Measurements from ENCODE around the gene MAPKAPK2.
"Not testable (repeated sequence)": the region's sequence is repeated elsewhere in the genome, so short reads cannot be mapped to it uniquely, and the experiment has no call there.

MAPKAPK2 gene

GRCh38 chr1:206754011-206754410 lies 69.3 kb downstream of the MAPKAPK2 start:
- Histone ChIP-seq H2AFZ (no peak overlapping the region), H3K9ac (no peak overlapping the region), H3K4me1 (no peaks in the 10 kb centered on the region), H3K4me3 (ENCODE audit: low read depth, low read length) (no peak overlapping the region), H3K27ac (no peak overlapping the region), H3K36me3 (ENCODE audit: control insufficient read depth, insufficient read depth, low read length) (no peaks in the 10 kb centered on the region), H3K79me2 (no peaks in the 10 kb centered on the region), H3K27me3 (ENCODE audit: control insufficient read depth, insufficient read depth, low read length) (no peaks in the 10 kb centered on the region), H3K9me3 (ENCODE audit: control insufficient read depth, low read length) (no peaks in the 10 kb centered on the region), H3K4me2 (ENCODE audit: low read length) (no peak overlapping the region)
- TF ChIP-seq, protein P1, sequence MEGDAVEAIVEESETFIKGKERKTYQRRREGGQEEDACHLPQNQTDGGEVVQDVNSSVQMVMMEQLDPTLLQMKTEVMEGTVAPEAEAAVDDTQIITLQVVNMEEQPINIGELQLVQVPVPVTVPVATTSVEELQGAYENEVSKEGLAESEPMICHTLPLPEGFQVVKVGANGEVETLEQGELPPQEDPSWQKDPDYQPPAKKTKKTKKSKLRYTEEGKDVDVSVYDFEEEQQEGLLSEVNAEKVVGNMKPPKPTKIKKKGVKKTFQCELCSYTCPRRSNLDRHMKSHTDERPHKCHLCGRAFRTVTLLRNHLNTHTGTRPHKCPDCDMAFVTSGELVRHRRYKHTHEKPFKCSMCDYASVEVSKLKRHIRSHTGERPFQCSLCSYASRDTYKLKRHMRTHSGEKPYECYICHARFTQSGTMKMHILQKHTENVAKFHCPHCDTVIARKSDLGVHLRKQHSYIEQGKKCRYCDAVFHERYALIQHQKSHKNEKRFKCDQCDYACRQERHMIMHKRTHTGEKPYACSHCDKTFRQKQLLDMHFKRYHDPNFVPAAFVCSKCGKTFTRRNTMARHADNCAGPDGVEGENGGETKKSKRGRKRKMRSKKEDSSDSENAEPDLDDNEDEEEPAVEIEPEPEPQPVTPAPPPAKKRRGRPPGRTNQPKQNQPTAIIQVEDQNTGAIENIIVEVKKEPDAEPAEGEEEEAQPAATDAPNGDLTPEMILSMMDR (IDR thresholded peaks at IDR 0.05) = no peak

DNA sequence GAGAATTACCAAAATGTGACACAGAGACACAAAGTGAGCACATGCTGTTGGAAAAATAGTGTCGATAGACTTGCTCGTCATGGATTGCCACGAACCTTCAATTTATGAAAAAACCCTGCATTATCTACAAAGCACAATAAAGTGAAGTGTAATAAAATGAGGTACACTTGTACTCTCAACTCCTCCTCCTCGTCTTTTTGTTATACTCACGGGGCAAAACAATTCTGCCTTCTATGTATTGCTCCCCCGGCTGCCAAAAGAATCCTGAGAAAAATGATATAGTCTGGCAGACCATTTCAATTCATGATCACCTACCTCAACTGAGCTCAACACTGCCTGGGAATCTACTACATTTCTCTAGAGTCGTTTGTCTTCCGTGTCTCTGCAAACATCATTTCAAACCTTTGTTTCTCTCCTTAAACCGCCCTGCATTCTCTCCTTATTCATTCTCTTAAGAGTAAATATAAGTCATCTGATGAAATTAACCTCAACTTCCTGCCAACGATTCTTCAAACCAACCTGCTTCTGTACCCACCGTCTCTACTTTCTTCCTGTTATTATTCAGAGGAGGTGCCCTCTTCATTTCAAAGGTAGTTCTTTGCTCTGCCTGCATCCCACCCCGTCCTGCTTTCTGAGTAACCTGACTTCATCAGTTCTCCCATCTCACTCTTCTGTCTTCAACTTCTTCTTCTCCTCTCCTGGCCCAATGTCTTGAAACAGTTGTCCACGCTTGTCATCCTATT lies 73.0 kb downstream of the MAPKAPK2 start:
- no peak overlapping the region for H3K9ac ChIP-seq
- H3K4me2 ChIP-seq (ENCODE audit: low read length) = no peak overlapping the region
- H3K9me3 ChIP-seq (ENCODE audit: control insufficient read depth, low read length) = no peaks in the 10 kb centered on the region
- H3K36me3 ChIP-seq (ENCODE audit: control insufficient read depth, insufficient read depth, low read length) = no peaks in the 10 kb centered on the region
- no peak overlapping the region for H2AFZ ChIP-seq
- no peaks in the 10 kb centered on the region for H3K4me1 ChIP-seq
- no peak overlapping the region for H3K27ac ChIP-seq
- no peaks in the 10 kb centered on the region for H3K79me2 ChIP-seq
- no peaks in the 10 kb centered on the region for H3K27me3 ChIP-seq (ENCODE audit: control insufficient read depth, insufficient read depth, low read length)
- TF ChIP-seq, protein P1 (IDR thresholded peaks at IDR 0.05) = no peak
- no peak overlapping the region for H3K4me3 ChIP-seq (ENCODE audit: low read depth, low read length)

DNA sequence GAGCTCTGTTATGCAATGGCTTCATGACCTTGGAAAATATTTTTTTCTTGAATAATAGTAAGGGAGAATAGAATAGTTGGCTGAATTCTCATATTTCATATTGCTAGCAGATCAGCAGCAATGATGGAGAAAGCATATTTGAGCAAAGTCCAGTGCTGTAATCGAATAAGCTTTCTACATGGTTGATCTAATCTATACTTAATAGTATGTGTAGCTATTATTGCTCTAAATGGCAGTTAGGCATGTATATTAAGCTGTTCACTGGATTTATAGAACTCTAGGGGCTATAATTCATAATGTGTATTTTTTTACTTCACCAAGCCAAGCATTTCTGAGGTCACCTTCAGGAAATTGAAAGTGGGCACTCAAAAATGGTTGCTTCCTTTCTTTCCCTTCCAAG lies 75.9 kb downstream of the MAPKAPK2 start:
- H3K36me3 ChIP-seq (ENCODE audit: control insufficient read depth, insufficient read depth, low read length) = no peaks in the 10 kb centered on the region
- H3K4me1 ChIP-seq = no peaks in the 10 kb centered on the region
- H3K79me2 ChIP-seq = no peaks in the 10 kb centered on the region
- no peak overlapping the region for H2AFZ ChIP-seq
- no peak overlapping the region for H3K4me2 ChIP-seq (ENCODE audit: low read length)
- H3K9ac ChIP-seq = no peak overlapping the region
- no peaks in the 10 kb centered on the region for H3K27me3 ChIP-seq (ENCODE audit: control insufficient read depth, insufficient read depth, low read length)
- no peaks in the 10 kb centered on the region for H3K9me3 ChIP-seq (ENCODE audit: control insufficient read depth, low read length)
- H3K4me3 ChIP-seq (ENCODE audit: low read depth, low read length) = no peak overlapping the region
- no peak overlapping the region for H3K27ac ChIP-seq
- TF ChIP-seq, protein P1 (IDR thresholded peaks at IDR 0.05) = no peak

- Histone ChIP-seq H3K4me1 (no peaks in the 10 kb centered on the region), H3K9ac (no peak overlapping the region), H3K79me2 (no peaks in the 10 kb centered on the region), H3K4me3 (ENCODE audit: low read depth, low read length) (no peak overlapping the region), H3K27ac (no peak overlapping the region), H2AFZ (no peak overlapping the region), H3K9me3 (ENCODE audit: control insufficient read depth, low read length) (no peaks in the 10 kb centered on the region), H3K36me3 (ENCODE audit: control insufficient read depth, insufficient read depth, low read length) (no peaks in the 10 kb centered on the region), H3K4me2 (ENCODE audit: low read length) (no peak overlapping the region), H3K27me3 (ENCODE audit: control insufficient read depth, insufficient read depth, low read length) (no peaks in the 10 kb centered on the region)
- TF ChIP-seq, protein P1 (IDR thresholded peaks at IDR 0.05) = no peak
These were observed 76.6 kb downstream of the MAPKAPK2 start for GRCh38 chr1:206761159-206761768.

GRCh38 chr1:206762741-206763364 lies 78.1 kb downstream of the MAPKAPK2 start:
- not testable (repeated sequence) for H3K9ac ChIP-seq; H3K79me2 ChIP-seq; H3K4me2 ChIP-seq (ENCODE audit: low read length); H3K36me3 ChIP-seq (ENCODE audit: control insufficient read depth, insufficient read depth, low read length); H3K4me1 ChIP-seq; H3K4me3 ChIP-seq (ENCODE audit: low read depth, low read length); H3K27ac ChIP-seq; H3K27me3 ChIP-seq (ENCODE audit: control insufficient read depth, insufficient read depth, low read length); H3K9me3 ChIP-seq (ENCODE audit: control insufficient read depth, low read length); H2AFZ ChIP-seq

- not testable (repeated sequence) for H2AFZ ChIP-seq; H3K79me2 ChIP-seq; H3K4me1 ChIP-seq; H3K36me3 ChIP-seq (ENCODE audit: control insufficient read depth, insufficient read depth, low read length); H3K9ac ChIP-seq; H3K27me3 ChIP-seq (ENCODE audit: control insufficient read depth, insufficient read depth, low read length); H3K27ac ChIP-seq; H3K4me2 ChIP-seq (ENCODE audit: low read length); H3K9me3 ChIP-seq (ENCODE audit: control insufficient read depth, low read length); H3K4me3 ChIP-seq (ENCODE audit: low read depth, low read length)
These were observed 81.1 kb downstream of the MAPKAPK2 start for GRCh38 chr1:206765771-206766170.
